HG03196 (cell line): ENCODE data around the gene DOLPP1.

Experiments
- ATAC-seq: cut with Tn5 transposase; IDR thresholded peaks from one replicate; pipeline ENCODE4 v1.9.1; 2021; ENCODE audit not compliant: unreplicated experiment

Gene DOLPP1

DNA sequence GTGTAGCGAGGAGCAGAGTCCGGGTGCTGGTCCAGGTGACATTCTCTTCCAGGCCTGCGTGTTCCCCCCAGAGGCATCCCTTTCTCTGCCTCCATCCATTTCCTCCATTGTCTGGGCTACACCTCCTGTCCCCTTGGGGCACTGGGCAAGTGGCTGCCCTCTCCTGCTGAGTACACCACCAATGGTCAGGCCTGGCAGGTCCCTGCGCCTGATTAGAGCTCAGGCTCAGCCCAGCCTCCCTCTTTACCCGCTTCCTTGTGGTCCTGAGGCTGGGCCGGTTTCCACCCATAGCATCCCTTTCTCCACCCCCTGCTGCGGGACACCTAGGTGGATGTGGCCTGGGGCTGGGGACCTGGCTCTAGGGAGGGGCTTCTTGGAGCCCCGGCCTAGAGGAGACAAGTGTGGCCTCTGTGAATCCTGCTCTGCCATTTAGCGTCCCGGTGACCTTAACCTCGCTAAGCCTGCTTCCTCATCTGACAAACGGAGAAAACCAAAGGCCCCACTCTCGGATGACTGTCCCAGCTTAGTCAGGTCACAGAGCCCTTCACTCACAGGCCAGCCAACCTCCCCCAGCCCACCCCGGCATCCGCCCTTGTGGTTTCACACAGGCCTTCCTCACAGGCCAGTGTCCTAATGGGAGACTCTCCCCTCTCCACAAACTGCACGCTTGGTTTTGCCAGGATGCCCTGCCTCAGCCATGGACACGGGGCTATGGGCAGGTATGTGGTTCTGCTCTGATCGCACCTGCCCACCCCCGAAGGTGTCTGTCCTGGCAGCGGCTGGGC is 12.9 kb downstream of the DOLPP1 start:
- no peak for ATAC-seq

DNA sequence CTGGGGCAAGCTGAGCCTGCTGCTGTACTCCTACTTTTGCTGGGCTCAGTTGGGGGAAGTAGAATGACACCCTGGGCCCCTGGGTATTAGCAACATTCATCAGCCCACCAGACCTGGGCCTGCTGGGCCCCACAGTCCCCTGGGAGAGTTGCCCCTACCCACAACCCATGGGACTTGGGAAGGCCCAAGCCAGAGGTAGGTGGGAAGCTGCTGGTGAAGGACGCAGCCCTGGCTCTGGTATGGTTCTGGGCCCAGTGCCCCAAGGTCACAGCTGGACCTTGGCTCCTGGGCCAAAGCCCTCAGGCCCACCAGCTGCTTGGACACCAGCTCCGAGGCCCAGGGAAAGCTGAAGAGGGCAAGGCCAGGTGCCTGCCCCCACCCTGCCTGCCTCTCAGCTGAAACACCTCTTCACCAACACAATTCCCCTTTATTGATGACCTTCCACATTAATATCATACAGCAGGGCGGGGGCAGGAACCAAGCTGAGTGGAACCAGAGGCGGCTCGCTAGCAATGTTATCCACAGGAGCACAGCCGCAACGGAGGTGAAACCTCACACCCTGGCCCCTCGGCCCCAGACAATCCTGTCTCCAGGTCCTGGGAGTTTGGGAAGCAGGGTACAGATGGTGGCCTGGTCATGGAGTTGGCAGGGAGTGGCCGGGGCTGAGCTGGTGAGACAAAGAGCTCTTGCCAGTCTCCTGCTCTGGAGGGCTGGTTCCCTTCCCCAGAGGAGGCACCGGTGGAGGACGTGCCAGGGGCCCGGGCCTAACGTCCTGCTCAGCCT is 13.7 kb downstream of the DOLPP1 start:
- no peak for ATAC-seq

DNA sequence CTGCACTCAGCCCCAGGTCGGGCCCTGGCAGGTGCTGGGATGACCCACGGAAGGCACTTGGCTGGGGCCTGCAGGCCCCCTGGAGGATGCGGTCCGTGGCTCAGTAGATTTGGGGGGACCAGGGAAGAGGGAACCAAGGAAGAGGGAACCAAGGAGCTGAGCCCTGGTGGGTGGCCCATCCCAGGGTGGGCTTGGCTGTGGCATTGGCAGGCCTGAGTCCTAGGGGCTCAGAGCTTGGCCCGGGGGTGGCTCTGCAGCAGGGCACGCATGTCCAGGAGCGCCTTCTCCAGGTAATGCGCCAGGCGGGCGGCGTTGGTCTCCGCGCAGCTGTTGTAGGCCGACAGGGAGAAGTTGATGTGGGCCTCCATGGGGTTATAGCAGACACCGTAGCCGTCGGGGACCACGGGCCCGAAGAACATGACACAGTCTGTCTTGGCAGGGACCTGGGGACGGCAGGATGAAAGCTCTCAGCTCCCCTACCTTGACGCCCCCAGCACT is 14.3 kb downstream of the DOLPP1 start:
- ATAC-seq, result no peak

DNA sequence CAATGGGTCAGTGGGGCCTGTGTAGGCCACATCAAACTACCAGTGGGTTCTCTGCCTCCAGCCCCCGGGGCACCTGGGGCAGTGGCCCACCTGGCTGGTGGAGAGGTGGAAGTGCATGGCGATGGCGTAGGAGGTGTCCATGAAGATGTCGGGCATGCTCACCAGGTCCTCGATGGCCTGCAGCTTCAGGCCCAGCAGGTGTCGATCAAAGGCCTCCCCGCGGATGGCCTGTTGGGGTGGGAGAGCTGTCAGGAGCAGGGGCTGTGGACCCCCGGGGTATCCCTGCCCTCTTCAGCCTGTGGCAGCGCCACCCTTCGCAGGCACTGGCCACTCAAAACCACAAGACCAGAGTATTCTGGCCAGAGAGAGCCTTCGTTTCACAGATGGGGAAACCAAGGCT is 15.0 kb downstream of the DOLPP1 start:
- no peak for ATAC-seq

DNA sequence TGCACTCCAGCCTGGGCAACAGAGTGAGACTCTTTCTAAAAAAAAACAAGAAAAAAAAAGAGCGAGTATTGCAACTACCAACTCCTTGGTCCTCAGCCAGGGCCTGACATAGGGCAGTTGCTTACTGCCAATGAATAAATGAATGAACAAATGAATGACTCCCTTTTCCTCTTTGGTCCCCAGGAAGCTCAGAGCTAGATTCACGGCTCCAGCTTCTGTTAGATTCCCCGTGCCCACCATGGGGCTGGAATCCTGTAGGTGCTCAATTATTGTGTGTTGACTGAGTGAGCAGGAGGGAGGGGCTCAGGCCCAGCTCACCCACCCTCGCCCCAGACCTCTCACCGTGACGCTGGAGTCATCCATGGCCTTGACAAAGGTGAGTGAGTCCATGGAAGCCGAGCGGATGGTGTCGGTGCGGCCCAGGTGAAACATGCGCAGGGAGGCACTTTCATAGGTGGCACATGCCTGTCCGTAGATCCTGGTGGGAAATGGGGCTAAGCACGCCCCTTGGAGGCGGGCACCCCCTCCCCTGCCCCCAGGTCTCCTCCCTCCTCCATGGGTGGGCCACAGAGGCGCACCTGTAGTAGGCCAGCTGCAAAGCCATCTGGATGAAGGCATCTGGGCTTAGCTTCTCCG is 16.9 kb downstream of the DOLPP1 start:
- no peak for ATAC-seq

DNA sequence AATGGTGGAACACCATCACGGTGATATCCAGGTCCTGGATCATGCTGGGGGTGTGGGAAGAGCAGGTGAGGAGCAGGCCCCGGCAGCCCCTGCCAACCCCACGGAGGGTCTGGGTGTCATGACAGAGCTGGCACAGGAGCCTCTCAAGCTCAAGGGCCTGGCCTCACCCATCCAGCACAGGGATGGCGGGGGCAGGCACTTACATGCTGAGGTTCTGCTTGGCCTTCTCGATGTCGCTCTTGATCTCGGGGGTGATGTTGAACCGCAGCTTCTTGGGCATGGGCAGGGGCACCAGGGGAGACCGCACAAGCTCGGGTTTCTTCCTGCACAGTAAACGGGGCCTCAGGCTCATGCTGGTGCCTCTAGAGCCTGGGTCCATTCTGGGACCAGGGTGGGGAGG is 17.4 kb downstream of the DOLPP1 start:
- no peak for ATAC-seq

DNA sequence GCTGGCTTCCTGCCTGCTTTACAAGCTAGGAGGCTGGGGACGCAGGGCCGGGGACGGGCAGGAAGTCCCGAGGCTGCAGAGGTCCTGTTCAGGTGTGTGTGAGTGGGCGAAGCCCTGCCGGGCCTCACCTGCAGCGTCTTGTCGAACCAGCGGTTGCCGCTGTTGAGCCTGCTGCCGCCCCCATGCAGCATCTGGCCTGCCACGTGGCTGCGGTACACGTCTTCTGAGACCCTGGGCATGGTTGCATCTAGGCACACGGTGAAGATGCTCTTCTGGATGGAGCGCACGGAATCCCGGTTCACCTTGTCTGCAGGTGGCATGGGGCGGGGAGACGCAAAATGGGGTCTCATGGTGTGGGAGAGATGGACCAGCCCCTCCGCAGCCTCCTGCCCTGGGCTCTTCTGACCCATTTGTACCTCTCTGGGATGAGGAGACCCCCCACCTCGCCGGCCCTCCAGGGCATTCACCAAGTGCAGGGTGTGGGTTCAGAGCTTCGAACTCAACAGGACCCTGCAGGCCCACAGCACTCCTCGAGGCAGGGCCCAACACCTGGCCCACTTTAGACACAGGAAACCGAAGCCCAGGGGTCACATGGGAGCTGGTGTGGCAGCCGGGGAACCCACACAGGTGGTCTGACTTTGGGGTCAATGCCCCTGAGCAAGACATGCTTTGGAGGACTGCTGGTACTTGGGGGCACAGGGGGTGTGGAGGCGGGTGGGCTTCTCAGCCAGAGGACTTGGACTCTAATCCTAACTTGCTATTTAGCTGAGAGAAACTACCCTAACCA is 19.7 kb downstream of the DOLPP1 start:
- ATAC-seq, result no peak

DNA sequence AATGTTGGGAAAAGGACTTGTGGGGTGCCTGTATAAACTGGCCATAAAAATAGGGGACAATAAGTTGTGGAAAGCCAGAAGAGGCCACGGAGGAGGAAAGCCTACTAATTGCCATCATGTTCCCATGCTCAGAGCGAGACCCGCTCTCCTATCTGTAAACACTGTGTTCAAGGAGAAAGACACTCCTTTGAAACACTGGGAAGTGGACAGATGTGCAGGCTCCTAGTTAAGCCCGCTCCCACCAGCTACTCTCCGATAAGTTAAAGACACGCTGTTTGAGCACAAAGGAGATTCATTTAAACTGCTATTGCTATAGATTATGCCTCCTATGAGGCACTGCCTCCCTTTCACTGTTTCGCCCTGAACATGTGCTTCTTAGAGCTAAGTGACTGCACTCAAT is 20.4 kb downstream of the DOLPP1 start:
- no peak for ATAC-seq

DNA sequence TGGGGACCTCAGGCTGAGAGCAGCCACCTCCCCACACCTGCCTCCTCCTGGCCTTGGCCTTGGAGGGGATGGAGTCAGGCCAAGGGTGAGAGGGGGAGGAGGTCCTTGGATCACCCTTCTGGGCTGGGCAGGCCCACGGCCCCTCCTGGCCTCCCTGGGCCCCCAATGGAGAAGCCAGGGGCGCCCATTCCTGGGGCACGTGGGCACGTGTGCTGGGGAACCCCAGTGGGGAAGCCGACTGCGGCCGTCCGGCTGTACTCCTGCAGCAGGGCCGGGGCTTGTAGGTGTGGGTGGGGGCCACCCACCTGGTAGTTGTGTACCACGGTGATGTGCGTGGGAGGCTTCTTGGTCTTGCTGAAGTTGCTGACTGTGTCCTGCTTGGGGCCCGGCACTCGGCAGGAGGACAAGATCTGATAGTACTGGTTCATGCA is 21.2 kb downstream of the DOLPP1 start:
- no peak for ATAC-seq

DNA sequence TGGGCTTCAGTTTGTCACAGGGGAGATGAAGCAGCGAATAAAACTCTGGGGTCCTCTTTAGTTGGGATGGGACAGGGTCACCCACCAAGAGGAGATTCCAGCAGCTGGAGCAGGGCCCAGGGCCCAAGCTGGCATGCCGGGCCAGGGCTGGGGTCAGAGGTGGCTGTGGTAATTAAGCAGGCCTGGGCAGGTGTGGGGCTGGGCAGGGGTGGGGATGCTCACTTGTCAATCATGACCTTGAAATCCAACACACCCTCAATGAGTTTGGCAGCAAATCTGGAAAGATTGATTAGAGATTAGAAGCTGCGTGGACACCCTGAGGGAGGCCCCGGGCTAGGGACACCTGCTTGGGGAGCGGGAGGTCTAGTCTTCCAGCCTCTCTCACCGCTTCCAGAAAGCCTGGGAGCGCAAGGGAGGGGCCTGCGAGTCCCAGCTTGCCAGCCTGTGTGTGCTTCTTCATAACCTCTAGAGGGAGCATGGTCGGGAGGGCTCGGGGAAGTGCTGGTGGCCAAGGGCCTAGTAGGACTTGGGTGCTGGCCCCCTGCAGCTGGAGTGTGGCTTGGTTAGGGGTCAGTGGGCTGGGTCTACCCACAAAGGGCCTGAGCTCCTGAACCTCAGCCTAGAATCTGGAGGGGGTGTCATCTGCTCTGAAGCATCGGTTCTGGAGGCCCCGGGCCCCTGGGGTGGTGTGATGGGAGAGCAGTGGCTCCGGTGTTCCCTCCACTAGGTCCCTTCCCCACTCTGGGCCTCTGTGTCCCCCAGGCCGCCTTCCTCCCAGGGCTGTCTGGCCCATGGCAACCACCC is 22.1 kb downstream of the DOLPP1 start:
- ATAC-seq, result no peak

DNA sequence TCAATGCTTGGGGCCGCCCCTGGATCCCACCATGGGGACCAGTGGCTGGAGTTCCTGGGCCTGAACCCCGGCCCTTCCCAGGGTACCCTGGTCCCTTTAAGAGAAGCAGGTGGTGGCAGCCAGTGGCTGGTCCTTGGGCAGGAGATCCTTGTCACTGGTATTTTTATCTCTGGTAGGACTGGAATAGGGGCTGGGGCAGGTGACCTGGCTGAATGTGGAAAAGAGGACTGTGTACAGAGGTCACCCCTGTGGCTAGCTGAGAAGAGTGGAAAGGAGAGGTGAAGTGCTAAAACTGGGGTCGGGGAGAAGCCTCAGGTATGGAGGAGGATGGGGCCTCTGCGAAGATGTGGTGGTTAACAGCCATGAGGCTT is 22.7 kb downstream of the DOLPP1 start:
- no peak for ATAC-seq

DNA sequence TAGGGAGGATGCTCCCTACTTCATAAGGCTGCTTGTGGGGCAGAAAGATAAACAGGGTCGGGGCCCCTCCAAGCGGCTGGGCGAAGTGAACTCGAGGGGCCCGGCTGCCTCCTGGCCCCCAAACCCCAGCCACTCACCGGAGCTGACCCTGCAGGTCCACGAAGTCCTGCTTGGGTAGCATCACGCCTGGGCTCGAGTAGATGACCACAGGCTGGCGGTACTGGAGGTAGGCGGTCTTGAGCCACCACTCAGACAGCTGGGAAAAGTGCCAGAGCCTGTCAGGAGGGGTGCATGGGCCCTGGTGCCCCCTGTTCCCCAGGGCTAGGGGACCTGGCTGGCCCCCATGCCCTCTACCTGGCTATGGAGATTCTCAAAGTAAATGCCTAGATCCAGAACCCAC is 23.1 kb downstream of the DOLPP1 start:
- ATAC-seq, result no peak

DNA sequence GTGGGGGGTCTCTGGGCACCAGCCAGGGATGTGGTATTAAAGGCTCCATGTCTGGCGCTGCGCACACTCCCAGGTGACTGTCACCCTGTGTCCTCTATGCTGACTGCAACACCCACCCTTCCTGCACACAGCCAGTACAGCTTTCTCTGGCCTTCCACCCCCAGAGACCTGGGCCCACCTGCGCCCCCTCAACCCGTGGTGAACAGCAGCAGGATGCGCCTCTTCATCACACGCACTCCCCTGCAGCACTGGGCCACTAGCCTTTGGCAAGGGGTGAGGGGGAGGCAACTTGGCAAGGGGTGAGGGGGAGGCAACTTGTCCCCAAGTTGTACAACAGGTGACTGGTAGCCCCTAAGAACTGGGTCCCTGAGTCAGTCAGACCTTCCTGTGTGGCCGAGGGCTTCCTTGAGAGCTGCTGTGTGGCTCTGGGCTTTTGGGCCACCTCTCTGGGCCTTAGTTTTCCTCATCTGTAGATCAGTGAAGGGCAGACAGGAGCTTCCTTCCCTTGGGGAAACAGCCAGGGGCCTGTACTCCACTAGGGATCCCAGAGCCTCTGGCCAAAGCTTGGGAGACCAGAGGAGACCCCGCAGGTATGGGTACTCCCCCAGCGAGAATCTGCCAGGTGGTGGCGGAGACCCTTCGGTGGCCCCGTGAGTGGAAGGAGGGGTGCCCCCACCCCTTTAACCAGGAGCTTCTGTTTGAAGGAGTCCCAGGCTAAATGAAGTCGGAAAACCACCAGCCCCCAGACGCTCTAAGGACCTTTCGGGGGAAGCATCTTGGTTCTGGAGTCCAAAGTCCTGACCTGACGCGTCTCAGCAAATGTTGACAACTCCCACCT is 25.2 kb downstream of the DOLPP1 start:
- no peak for ATAC-seq

DNA sequence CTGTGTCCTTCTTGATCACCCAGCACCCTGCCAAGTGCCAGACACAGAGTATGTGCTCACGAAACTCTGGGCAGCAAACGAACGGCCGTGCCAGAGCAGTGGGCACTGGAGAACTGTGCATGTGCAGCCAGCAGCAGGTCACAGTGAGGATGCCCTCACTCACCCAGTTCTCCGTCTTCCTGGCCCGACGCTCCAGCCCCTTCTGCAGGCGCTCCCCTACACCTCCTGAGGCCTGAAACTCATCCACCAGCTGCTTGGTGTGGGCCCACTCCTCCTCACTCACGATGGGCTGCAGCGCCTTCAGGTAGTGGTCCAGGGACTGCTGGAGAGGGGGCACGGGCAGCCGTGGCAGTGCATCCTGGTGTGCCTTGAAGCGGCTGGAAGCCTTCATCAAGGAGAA is 26.7 kb downstream of the DOLPP1 start:
- no peak for ATAC-seq

DNA sequence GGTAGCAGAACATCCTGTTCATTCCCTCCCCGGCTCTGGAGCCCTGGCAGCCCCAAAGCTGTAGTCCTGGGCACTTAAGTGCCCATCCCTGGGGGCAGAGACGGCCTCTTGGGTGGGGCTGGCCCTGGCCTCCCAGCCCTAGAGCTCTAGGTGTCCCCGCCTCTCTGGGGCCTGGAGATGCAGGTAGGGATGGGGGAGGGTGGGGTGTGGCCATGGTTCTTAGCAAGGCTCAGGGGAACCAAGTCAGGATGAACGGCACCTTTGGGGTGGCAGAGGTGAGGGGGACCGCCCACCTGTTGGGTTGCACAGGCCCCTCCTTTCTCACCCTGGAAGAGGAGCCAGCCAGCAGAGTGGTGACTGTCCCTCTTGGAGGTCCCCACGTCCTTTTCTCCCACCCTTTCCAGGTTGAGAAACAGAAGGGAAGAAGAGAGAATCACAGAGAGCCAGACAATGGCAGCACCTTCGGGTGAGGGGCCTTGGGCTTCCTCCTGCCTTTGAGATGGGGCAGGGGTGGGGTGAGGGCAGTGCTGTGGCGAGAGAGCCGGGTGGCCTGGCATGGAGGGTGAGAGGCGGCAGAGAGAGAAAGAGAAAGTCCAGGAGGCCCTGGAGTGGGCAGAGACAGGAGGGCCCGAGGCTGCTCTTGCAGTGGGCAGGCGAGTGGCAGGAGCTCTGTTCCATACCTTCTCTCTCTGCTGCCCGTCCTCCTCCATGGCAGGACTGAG is 27.3 kb downstream of the DOLPP1 start:
- ATAC-seq, result no peak

DNA sequence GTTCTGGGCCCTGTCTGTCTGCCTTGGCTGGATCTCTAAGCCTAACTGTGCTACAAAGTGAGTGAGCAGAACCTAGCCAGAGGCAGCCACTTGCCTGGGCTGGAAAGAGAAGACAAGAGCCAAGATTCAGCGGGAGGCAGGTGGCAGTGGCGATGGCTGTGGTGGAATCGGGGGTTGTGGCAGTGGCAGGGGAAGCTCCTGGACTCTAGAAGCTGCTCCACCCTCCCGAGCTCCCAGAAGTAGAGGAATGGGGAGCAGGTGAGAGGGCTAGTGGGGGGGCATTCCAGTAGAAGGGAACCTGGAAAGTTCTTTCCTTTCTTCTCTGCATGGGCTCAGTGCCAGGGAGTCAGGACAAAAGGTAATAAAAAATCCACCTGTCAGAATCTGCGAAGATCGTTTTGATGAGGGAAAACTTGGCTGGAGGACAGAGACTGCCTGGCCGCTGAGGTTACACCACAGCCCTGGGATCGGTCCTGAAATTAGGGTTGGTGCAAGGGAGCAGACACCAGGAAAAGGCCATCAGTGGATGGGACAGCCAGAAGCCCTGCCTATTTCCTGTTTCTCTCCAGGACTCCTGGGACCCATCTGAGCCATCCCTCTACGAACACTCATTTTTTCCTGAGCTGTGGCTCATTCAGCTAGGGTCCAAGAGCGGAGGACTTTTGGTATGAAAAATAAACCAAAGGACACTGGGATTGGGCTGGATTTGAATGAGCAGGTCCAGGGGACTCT is 28.1 kb downstream of the DOLPP1 start:
- no peak for ATAC-seq

DNA sequence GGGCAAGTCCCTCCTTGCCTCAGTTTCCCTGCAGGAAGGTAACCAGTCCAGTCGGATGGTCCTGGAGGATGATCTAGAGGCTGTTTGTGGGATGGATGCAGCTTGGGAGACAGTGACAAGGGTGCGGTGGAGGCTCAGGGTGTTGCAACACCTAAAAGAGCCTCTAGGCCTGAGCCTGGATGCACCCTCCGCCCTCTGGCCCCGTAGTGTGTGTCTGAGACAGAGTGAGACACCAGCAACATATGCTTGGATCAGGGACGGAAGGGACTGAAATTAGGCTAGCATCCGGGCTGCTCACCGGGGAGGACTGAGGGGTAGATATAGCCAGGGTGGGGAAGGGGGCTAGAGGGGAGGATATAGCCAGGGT is 28.6 kb downstream of the DOLPP1 start:
- ATAC-seq, result no peak
